Spleen (tissue), 7 donors: ENCODE measurements around the gene U2SURP.

Experiments used
- CTCF ChIP-seq, 11 experiments: fragments of 200-600 bp in 7 of 11; fragments of 450-650 bp in 4 of 11; sonication (generic) in 4 of 11; IDR thresholded peaks in 8 of 11; conservative IDR thresholded peaks in 3 of 11; 1 replicate in 7 of 11; 2 replicates in 4 of 11; pipeline versions ENCODE4 v1.4.0 to v1.8.0; 2016 to 2021; ENCODE audit warnings: antibody characterized with exemption in 11 of 11, inconsistent platforms in 4 of 11, mild to moderate bottlenecking in 1 of 11
- POLR2A ChIP-seq, 3 donors: fragments of 450-650 bp; IDR thresholded peaks; one replicate each; pipeline ENCODE4 v1.5.1; 2017; ENCODE audit warnings: antibody characterized with exemption in 3 of 3, mild to moderate bottlenecking in 1 of 3
- donor health status: DM: no; HTN: no; CAD: no; lungs with moderate emphysema.
- donor health status: DM: no; HTN: no; CAD: no.
- donor health status: DM: no; HTN: no; CAD: no.

- TF ChIP-seq CTCF (IDR thresholded peaks at IDR 0.05 in 8 of 11, conservative IDR thresholded peaks at IDR 0.05 in 3 of 11), result no peak
- no peak for TF ChIP-seq POLR2A (IDR thresholded peaks at IDR 0.05)
Measured at GRCh38 chr3:143081844-143082778, 80.7 kb downstream of the U2SURP start.
